A172 (cell line): ENCODE results near the gene DNAJC5. TPM values are rescaled to one million over a fixed set of nuclear protein-coding genes. Genes with fewer than 3 reads are reported as not detected.
"Not testable (repeated sequence)": the region's sequence is repeated elsewhere in the genome, so short reads cannot be mapped to it uniquely, and the experiment has no call there.

ENCODE experiments used
- DNase-seq: peaks from one replicate; pipeline ENCODE4 v3.0.0-alpha.2; 2015; ENCODE audit warnings: low spot score
- total RNA-seq: library from RNA; depleted of rRNA; stranded (reverse); fragments of >200 nt; shearing (Covaris generic); gene quantifications from 2 replicates; pipeline ENCODE4 v1.2.3, GENCODE V29; 2014

The DNAJC5 gene
- total RNA-seq, 1 experiment from 2014 or later: 50.2 TPM

DNA sequence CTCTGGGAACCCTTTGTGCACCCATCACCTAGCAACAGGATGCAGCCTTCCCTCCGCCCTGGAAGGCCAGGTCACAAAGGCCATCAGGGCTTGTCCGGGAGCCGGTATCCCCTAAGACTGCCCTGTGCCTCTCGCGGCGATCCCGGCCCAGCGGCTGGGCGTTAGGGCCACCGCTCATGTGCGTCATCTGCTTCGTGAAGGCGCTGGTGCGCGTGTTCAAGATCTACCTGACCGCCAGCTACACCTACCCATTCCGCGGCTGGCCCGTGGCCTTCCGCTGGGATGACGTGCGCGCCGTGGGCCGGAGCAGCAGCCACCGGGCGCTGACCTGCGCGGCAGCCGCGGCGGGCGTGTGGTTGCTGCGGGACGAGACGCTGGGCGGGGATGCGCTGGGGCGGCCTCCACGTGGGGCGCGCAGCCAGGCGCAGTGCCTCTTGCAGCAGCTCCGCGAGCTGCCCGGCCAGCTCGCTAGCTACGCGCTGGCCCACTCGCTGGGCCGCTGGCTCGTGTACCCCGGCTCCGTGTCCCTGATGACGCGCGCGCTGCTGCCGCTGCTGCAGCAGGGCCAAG lies 33.5 kb upstream of the DNAJC5 start, which contains the start of gene ABHD16B:
Gene ABHD16B (plus strand): TSS at position 134 of the 570 bp plus-strand sequence. CDS start 43 bp downstream, at position 177.
- no peak for DNase-seq

DNA sequence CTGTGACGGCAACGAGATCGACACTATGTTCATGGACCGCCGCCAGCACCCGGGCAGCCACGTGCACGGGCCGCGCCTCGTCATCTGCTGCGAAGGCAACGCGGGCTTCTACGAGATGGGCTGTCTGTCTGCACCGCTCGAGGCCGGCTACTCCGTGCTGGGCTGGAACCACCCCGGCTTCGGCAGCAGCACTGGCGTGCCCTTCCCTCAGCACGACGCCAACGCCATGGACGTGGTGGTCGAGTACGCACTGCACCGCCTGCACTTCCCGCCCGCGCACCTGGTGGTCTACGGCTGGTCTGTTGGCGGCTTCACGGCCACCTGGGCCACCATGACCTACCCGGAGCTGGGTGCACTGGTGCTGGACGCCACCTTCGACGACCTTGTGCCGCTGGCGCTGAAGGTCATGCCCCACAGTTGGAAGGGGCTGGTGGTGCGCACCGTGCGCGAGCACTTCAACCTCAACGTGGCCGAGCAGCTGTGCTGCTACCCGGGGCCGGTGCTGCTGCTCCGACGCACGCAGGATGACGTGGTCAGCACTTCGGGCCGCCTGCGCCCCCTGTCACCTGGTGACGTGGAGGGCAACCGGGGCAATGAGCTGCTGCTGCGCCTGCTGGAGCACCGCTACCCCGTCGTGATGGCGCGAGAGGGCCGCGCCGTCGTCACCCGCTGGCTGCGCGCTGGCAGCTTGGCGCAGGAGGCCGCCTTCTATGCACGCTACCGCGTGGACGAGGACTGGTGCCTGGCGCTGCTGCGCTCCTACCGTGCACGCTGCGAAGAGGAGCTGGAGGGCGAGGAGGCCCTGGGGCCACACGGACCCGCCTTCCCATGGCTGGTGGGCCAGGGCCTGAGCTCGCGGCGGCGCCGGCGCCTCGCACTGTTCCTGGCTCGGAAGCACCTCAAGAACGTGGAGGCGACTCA lies 32.7 kb upstream of the DNAJC5 start:
- DNase-seq: no peak

DNA sequence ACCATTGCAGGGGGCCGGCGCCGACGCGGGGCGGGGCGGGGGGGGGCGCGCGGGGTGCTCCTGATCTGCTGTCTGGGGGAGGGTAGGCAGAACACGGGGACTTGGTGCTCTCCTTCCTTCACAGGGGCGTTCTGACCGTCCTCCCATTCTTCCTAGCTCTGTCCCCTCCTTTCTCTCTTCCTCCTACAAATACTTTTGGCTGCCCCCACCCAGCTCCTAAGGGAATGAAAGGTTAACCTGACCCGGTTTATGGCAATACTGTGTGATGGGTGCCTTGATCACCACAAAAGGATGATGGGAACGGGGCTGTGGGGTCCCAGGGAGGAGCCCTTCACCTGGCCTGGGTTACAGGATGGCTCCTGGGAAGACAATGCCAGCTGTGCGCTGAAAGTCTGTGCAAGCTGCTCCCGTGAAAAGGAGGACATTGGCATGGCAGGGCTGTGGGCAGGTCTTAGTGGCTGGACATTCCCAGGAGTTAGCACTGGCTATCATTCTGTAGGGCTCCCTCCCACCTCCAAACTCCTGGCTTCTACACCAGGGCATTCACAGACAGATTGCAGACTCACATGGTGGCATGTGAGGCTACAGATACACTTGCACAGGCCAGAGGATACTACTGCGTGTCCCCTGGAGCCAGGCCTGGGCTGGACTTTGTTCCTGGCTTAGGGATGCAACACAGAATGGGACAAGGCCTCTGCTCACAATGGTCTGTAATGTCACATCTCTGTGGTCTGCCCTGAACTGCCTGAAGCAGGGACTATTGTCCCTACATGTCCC lies 31.7 kb upstream of the DNAJC5 start:
- no peak for DNase-seq

DNA sequence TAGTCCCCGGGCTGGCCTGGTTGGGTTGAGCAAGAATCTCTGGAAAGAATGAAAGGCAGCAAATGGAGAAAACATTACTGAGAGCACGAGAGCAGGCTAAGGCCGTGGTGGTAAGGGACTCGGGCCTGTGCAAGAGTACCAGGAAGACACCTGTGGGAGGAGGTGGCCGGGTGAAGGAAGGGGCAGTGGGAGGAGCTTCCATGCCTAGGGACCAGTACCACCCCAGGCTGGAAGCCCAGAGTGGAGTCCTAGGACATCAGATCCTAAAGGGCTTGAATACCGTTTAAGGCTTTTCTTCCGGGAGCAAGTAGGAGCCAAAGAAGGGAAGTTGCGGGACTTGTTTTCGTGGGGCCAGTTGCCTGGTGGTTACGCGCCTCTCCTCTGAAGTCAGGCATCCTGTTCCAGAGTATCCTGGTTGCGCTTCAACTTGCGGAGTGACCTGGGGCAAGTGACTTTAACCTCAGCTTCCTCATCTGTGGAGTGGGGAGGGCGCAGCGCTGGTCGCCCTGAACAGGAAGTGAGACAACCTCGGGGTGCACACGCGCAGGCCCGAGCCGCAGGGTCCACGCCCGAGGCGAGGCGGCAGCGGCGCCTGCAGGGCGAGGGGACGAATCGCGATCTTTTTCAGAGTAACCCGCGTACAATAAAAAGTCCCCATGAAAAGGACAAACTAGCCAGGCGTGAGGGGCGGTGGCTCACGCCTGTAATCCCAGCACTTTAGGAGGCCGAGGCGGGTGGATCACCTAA lies 31.0 kb upstream of the DNAJC5 start:
- peak; percentile 52 for DNase-seq

DNA sequence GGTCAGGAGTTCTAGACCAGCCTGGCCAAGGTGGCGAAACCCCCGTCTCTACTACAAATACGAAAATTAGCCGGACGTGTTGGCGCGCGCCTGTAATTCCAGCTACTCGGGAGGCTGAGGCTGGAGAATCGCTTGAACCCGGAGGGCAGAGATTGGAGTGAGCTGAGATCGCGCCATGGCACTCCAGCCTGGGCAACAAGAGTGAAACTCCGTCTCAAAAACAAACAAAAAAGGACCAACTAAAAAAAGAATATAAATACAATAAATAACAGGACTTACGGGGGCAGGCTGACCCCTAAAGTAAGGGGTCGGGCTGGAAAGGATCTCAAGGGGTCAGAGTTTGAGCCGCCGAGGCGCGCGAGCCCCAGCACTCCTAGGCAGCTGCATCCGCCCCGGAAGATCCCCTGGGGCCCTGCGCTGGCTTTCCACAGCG lies 30.4 kb upstream of the DNAJC5 start:
- no peak for DNase-seq

DNA sequence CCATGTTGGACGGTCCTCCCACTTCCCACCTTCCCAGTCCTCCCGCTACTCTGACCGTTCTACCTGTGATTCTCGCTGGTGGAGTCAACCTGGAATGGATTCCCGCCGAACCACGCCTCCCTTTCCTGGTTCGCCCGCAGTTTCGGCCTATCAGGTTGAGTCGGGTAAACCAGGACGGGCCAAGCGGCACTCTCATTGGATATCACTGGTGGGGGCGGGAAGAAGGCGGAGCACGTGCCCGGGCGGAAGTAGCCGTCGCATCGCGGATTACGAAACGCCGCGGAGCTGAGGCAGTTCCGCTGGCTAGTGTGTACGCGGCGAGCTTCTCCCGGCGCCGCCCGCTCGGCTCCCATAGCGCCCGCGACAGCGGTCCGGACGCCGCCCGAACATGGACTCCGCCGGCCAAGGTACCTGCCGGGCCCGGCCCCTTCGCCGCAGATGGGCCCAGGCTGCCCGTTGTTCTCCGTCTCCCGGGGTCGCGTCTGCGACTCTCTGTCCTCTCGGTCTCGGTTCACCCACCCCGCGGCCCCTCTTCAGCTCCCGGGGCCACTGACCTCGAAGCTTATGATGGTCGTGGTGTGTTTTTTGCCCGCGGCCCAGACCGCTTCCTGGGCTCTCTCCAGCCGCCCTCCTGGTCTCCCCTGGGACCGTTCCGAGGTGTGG lies 29.8 kb upstream of the DNAJC5 start, which contains the start of gene TPD52L2:
Gene TPD52L2 (plus strand): TSS at position 293 of the 663 bp plus-strand sequence. CDS start 96 bp downstream, at position 389.
- DNase-seq: peak; percentile 99

DNA sequence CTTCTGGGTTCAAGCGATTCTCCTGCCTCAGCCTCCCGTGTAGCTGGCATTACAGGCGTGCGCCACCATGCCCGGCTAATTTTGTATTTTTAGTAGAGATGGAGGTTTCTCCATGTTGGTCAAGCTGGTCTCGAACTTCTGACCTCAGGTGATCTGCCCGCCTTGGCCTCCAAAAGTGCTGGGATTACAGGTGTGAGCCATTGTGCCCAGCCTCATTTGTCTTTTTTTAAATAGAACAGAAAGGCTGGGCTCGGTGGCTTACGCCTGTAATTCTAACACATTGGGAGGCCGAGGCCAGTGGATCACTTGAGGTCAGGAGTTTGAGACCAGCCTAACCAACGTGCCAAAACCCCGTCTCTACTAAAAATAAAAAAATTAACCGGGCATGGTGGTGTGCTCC lies 27.9 kb upstream of the DNAJC5 start:
- not testable (repeated sequence) for DNase-seq

DNA sequence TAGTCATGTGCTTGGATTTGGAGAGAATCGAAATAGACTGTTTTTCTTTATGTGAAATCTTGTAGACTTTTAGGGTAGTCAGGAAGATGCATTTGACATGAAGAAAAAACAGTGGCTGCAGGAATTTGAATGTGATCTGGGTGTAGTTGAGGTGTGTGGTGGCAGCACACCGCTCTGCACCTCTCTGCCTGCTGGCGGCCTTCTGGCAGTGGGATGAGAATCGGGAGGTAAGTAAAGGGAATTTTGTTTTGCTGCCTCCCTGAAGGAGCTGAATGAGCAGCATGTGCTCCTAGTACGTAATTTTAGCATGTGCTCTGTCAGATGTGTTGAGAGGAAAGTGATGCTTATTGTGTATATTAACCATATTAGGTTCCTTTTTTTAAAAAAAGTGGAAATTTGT lies 26.7 kb upstream of the DNAJC5 start:
- no peak for DNase-seq

DNA sequence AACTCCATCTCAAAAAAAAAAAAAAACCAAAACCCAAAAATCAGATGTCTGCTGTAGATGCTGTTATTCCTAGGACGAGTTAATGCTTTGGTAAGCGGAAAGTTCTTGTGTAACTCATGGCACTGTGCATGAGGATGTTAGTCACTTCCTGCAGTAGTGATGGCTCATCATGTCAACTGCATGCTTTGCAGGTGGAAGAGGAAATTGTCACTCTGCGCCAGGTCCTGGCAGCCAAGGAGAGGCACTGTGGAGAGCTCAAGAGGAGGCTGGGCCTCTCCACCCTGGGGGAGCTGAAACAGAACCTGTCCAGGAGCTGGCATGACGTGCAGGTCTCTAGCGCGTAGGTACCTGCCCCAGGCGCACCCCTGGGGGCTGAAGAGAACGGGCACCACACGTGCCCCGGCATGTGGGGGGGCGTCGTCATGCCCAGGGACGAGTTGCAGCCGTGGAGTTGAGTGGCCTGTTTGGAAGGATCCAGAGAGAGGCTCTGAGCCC lies 21.4 kb upstream of the DNAJC5 start:
- peak; percentile 95 for DNase-seq

DNA sequence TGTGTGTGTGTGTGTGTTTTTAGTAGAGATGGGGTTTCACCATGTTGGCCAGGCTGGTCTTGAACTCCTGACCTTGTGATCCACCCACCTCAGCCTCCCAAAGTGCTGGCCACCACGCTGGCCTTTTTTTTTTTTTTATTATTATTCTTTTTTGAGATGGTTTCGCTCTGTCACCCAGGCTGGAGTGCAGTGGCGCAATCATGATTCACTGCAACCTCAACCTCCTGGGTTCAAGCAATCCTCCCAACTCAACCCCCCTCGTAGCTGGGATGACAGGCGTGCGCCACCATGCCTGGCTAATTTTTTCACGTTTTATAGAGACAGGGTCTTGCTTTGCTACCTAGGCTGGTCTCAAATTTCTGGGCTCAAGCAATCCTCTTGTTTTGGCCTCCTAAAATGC lies 20.7 kb upstream of the DNAJC5 start:
- not testable (repeated sequence) for DNase-seq

DNA sequence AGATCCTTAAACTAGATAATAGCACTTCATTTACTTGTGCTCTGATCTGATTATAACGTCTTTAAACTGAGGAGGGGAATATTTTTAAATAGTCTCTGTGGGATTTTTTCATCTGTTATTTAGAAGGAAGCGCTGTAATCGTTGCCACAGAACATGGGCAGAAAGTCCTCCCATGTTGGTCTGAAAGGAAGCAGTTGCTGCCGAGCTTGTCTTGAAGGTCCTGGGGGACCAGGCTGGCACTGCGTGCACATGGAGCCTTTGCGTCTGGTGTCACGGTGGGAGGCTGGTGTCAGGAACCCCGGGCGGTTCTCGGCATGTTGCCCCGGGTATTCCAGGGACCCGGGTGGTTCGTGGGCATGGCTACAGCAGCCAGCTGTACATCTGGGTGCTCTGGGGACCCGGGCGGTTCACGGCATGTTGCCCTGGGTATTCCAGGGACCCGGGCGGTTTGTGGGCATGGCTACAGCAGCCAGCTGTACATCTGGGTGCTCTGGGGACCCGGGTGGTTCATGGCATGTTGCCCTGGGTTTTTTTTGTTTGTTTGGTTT lies 18.4 kb upstream of the DNAJC5 start:
- no peak for DNase-seq

DNA sequence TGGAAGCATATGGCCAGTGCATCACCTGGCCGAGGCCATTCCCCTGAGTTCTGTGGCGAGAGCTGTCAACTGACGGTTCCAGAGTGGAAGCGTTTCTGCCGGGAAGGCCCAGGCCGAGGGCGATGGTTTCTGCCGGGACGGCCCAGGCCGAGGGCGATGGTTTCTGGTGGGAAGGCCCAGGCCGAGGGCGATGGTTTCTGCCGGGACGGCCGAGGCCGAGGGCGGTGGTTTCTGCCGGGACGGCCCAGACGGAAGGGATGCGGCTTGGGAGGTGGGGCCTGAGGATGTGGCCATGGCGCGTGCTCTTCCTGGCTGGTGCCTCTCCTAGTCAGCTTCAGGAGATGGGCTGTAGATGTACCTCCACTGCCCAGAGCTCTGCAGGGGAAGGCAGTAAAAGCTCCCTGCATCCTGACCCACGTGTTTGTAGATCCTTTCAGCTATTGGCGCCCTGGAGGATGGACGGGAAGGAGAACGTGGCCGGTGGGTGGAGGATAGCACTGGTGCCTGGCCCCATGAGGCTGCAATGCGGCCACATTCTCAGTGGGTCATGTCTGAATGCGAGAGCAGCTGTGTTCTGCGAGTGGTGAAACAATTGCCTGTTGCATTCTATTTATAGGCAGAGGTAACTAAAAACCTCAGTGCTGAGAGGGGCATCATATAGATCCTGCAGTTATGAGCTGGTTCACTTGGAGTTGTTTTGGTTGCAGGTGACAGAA lies 17.0 kb upstream of the DNAJC5 start:
- DNase-seq: no peak

DNA sequence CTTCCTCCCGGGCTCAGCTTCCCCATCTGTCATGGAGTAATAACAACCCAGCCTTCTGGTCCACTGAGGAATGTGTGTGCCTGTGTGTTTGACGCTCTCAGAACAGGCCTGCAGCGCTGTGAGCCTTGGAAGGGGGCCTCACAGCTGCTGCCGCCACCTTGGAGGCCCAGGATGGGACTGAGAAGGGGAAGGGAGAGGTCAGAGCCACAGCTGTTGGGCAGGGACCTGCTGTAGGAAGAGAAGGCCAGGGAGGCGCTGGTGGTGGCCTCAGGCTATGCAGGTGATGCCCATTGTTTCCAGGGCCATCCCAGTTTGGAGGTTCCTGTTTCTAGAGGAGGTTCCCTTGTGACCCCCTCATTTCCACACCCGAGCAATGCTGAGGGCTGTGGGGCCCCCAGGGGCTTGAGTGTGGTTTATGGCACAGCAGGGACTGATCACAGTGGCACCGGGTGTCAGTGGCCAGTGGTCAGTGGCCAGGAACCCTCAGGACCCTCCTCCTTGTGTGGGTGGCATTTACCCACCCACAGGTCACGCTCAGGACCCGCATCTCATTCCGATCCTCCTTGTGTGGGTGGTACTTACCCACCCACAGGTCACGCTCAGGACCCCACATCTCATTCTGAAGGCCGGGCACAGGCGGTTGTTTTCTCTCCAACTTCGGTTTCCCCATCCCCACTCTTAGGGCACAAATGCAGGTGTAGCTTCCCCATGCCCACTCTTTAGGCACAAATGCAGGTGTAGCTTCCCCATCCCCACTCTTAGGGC lies 15.8 kb upstream of the DNAJC5 start:
- no peak for DNase-seq

DNA sequence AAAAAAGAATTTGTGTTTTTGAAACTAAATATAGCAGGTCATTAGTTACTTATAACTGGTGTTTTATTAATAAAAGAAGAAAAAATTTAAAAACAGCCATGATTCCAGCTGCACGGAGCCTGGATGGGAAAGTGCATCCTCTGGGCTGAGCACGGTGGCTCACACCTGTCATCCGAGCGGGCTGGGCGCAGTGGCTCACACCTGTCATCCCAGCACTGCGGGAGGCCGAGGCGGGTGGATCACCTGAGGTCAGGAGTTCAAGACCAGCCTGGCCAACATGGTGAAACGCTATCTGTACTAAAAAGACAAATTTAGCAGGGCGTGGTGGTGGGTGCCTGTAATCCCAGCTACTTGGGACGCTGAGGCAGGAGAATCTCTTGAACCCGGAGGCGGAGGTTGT lies 14.0 kb upstream of the DNAJC5 start:
- not testable (repeated sequence) for DNase-seq

DNA sequence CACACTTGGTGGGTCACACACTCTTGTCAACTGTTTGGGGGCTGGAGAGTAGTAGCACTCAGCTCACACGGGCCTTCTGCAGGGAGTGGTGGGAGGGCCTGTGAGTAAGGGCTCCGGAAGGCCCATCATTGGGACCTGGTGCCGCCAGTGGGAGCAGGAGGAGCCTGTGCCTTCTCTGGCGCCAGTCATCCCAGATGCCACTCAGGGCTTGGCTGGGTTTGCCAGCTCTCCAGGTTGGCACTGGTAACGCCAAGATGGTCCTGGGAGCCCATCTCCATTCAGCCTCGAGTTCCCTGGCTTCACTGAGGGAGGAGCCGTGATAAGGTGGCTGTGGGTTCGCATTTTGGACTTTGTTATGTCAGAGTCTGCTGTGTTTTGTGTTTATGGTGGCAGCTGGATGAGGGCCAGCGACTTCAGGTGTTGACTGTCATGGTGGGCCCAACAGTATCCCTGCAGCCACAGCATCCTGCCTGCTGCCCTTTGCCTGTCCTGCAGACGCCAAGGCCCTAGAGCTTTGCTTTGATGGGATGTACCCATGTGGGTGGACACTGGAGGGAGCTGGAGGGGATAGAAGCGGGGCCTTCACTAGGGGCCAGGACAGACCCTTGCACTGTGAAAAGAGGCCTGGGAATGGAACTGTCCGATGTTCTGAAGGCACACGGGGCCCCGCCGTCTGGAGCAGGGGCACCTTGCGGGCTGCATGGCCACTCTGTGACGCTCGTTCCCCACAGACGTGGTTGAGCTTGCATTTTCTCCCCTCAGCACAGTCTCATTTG lies 13.3 kb upstream of the DNAJC5 start:
- no peak for DNase-seq

DNA sequence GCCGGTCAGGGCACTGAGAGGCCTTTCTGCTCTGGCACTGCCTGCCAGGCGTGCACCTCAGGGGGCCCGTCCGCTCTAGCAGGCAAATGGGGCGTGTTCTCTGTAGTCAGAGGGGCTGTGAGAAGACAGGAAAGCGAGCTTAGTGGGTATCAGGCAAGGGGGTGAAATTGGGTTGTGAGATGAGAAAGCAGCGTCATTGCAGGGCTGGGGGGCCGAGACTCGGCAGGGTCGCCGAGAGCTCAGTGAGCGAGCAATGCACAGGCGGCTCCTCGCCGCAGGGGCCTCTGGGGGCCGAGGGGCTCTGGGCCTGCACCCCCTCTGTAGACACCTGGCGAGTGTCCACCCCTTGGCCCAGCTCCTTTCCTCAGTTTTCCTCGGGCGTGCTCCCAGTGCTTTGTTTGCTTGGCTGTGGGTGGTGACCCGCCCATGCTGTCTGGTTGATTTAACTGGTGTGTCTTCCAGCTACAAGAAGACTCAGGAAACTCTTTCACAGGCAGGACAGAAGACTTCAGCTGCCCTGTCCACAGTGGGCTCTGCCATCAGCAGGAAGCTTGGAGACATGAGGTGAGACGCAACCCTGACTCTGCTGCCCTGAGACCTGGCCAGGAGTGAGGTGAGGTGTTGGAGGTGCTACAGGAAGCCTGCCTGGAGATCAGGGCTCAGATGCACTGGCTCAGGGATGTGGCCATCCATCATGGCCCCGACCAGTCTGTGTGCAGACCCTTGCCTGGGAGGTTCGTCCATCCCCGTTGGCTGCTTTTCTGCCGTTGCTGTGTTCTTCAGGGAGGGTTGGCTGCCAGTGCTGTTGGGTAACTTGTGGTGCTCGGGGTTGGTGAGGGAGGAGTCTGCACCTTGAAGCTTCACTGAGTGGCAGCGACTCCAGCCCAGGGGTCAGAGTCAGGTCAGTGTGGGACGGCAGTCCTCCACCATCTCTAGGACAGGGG lies 12.4 kb upstream of the DNAJC5 start:
- no peak for DNase-seq

DNA sequence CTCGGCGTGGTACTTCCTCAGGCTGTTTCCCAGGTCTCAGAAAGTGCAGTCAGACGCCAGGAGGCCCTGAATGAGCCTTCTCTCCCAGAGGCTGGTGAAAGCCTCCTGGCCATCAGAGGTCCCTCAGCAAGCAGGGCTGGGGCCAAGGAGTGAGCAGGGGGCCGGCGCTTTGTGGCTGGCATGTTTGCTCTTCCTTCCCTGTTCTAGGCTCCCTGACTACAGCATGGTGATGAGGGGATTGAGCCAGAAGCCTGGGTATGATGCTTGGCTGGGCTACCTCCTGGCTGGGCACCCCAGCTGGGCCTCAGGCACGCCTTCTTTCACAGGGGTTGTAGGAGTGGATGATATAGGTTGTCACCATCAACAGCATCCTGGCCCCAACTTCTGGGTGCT lies 11.7 kb upstream of the DNAJC5 start:
- no peak for DNase-seq
